ENCODE data around the gene TMX3.

- TF ChIP-seq HDGF (IDR thresholded peaks at IDR 0.05; ENCODE audit: borderline replicate concordance) (no peak), SP1 (IDR thresholded peaks at IDR 0.05) (no peak), LEF1 (IDR thresholded peaks at IDR 0.05; ENCODE audit: borderline replicate concordance) (no peak), PKNOX1 (IDR thresholded peaks at IDR 0.05) (no peak)
These were observed 13.3 kb upstream of the TMX3 start for GRCh38 chr18:68728081-68728700.

All from HEK293T (cell line).